ENCODE results near the gene CACNA2D4. TPM values are rescaled to one million over a fixed set of nuclear protein-coding genes. Genes with fewer than 3 reads are reported as not detected.
A peak's percentile ranks its signal among the peaks of the same experiment; 100 is the strongest.

CACNA2D4 gene
- total RNA-seq, 2 experiments from 2014 or later: 20.8 to 23.6 TPM

- H3K9me3 Mint-ChIP-seq: peaks cover 2% of the 10 kb centered on the region
- peak; percentile 8 for DNase-seq
- no peak overlapping the region for H3K27ac Mint-ChIP-seq
- CTCF ChIA-PET: no interaction called here
- POLR2A ChIA-PET: no interaction called here
- peaks cover 20% of the 10 kb centered on the region for H3K4me1 Mint-ChIP-seq
- peaks cover 9% of the 10 kb centered on the region for H3K27me3 Mint-ChIP-seq
- no peaks in the 10 kb centered on the region for H3K36me3 Mint-ChIP-seq (ENCODE audit: low read depth)
- H3K4me3 Mint-ChIP-seq: no peak overlapping the region
These were observed 5.7 kb downstream of the CACNA2D4 start for GRCh38 chr12:1912580-1913376.

- POLR2A ChIA-PET: interaction anchor here (0.7 kb wide), 1 partner anchor 1049 kb away, joined by 3 read pairs; no protein-coding TSS in a partner anchor
- CTCF ChIA-PET: no interaction called here
- Mint-ChIP-seq H3K36me3 (ENCODE audit: low read depth) (peaks cover 3% of the 10 kb centered on the region), H3K4me3 (no peak overlapping the region), H3K27ac (no peak overlapping the region), H3K4me1 (peaks cover 22% of the 10 kb centered on the region), H3K9me3 (peaks cover 2% of the 10 kb centered on the region), H3K27me3 (peaks cover 18% of the 10 kb centered on the region)
- peak; percentile 13 for DNase-seq
These were observed 6.6 kb downstream of the CACNA2D4 start for GRCh38 chr12:1911598-1912575.

GRCh38 chr12:1910468-1910867 is 8.0 kb downstream of the CACNA2D4 start:
- Mint-ChIP-seq H3K27ac (no peak overlapping the region), H3K36me3 (ENCODE audit: low read depth) (peaks cover 6% of the 10 kb centered on the region), H3K27me3 (peaks cover 23% of the 10 kb centered on the region), H3K4me3 (no peak overlapping the region), H3K9me3 (peaks cover 2% of the 10 kb centered on the region), H3K4me1 (peaks cover 10% of the 10 kb centered on the region)
- ChIA-PET CTCF (no interaction called here), POLR2A (no interaction called here)
- no peak for DNase-seq

GRCh38 chr12:1908758-1909157 is 9.7 kb downstream of the CACNA2D4 start:
- no peak overlapping the region for H3K4me3 Mint-ChIP-seq

GRCh38 chr12:1907652-1908611 is 10.5 kb downstream of the CACNA2D4 start:
- Mint-ChIP-seq H3K4me1 (peaks cover 3% of the 10 kb centered on the region), H3K9me3 (peaks cover 12% of the 10 kb centered on the region), H3K4me3 (no peak overlapping the region), H3K27ac (no peak overlapping the region), H3K27me3 (peaks cover 31% of the 10 kb centered on the region), H3K36me3 (ENCODE audit: low read depth) (peaks cover 10% of the 10 kb centered on the region)
- peak; percentile 18 for DNase-seq
- ChIA-PET POLR2A (no interaction called here), CTCF (no interaction called here)

More at GRCh38 chr12:1908758-1909157, 9.7 kb downstream of the CACNA2D4 start:
- Mint-ChIP-seq H3K36me3 (ENCODE audit: low read depth) (peaks cover 10% of the 10 kb centered on the region), H3K9me3 (peaks cover 7% of the 10 kb centered on the region), H3K27me3 (peaks cover 25% of the 10 kb centered on the region), H3K27ac (no peak overlapping the region), H3K4me1 (peaks cover 3% of the 10 kb centered on the region)
- CTCF ChIA-PET: no interaction called here
- no peak for DNase-seq
- POLR2A ChIA-PET: no interaction called here

- Mint-ChIP-seq H3K9me3 (peaks cover 17% of the 10 kb centered on the region), H3K4me3 (no peak overlapping the region), H3K27me3 (peaks cover 42% of the 10 kb centered on the region), H3K27ac (no peak overlapping the region), H3K4me1 (peaks cover 3% of the 10 kb centered on the region), H3K36me3 (ENCODE audit: low read depth) (peaks cover 13% of the 10 kb centered on the region)
- no peak for DNase-seq
- ChIA-PET CTCF (interaction anchor here (1.3 kb wide), 1 partner anchor 272 kb away, joined by 3 read pairs; no protein-coding TSS in a partner anchor), POLR2A (no interaction called here)
These were observed 11.9 kb downstream of the CACNA2D4 start for GRCh38 chr12:1906579-1906978.

GRCh38 chr12:1904875-1905274 is 13.6 kb downstream of the CACNA2D4 start:
- Mint-ChIP-seq H3K27me3 (peaks cover 46% of the 10 kb centered on the region), H3K4me3 (no peak overlapping the region), H3K4me1 (peaks cover 3% of the 10 kb centered on the region), H3K36me3 (ENCODE audit: low read depth) (peaks cover 13% of the 10 kb centered on the region), H3K27ac (no peak overlapping the region), H3K9me3 (peaks cover 15% of the 10 kb centered on the region)
- ChIA-PET CTCF (no interaction called here), POLR2A (no interaction called here)
- DNase-seq: no peak

GRCh38 chr12:1896964-1897363 is 21.5 kb downstream of the CACNA2D4 start:
- ChIA-PET POLR2A (no interaction called here), CTCF (no interaction called here)
- no peaks in the 10 kb centered on the region for H3K4me1 Mint-ChIP-seq
- H3K9me3 Mint-ChIP-seq: peaks cover 3% of the 10 kb centered on the region
- peaks cover 62% of the 10 kb centered on the region for H3K27me3 Mint-ChIP-seq
- no peak overlapping the region for H3K4me3 Mint-ChIP-seq
- H3K27ac Mint-ChIP-seq: no peak overlapping the region
- no peaks in the 10 kb centered on the region for H3K36me3 Mint-ChIP-seq (ENCODE audit: low read depth)
- no peak for DNase-seq

GRCh38 chr12:1890810-1891209 is 27.6 kb downstream of the CACNA2D4 start:
- Mint-ChIP-seq H3K36me3 (ENCODE audit: low read depth) (no peaks in the 10 kb centered on the region), H3K4me3 (no peak overlapping the region), H3K4me1 (no peaks in the 10 kb centered on the region), H3K27me3 (peaks cover 44% of the 10 kb centered on the region), H3K9me3 (peaks cover 7% of the 10 kb centered on the region), H3K27ac (no peak overlapping the region)
- DNase-seq: peak; percentile 9
- ChIA-PET CTCF (no interaction called here), POLR2A (no interaction called here)

GRCh38 chr12:1890119-1890703 is 28.2 kb downstream of the CACNA2D4 start:
- Mint-ChIP-seq H3K4me3 (no peak overlapping the region), H3K27me3 (peaks cover 42% of the 10 kb centered on the region), H3K4me1 (no peaks in the 10 kb centered on the region), H3K36me3 (ENCODE audit: low read depth) (no peaks in the 10 kb centered on the region), H3K9me3 (peaks cover 7% of the 10 kb centered on the region), H3K27ac (no peak overlapping the region)
- CTCF ChIA-PET: no interaction called here
- DNase-seq: no peak
- POLR2A ChIA-PET: no interaction called here

- Mint-ChIP-seq H3K9me3 (peaks cover 7% of the 10 kb centered on the region), H3K36me3 (ENCODE audit: low read depth) (no peaks in the 10 kb centered on the region), H3K27ac (no peak overlapping the region), H3K27me3 (peaks cover 30% of the 10 kb centered on the region), H3K4me3 (no peak overlapping the region), H3K4me1 (no peaks in the 10 kb centered on the region)
- CTCF ChIA-PET: no interaction called here
- no peak for DNase-seq
- POLR2A ChIA-PET: no interaction called here
These were observed 29.5 kb downstream of the CACNA2D4 start for GRCh38 chr12:1888923-1889322.

- Mint-ChIP-seq H3K27ac (no peak overlapping the region), H3K4me1 (no peaks in the 10 kb centered on the region), H3K4me3 (no peak overlapping the region), H3K9me3 (peaks cover 4% of the 10 kb centered on the region), H3K27me3 (peaks cover 19% of the 10 kb centered on the region), H3K36me3 (ENCODE audit: low read depth) (no peaks in the 10 kb centered on the region)
- POLR2A ChIA-PET: no interaction called here
- CTCF ChIA-PET: no interaction called here
- DNase-seq: no peak
These were observed 31.9 kb downstream of the CACNA2D4 start for GRCh38 chr12:1886396-1887008.
